Vagina (tissue), 2 donors: ENCODE data around the gene OPHN1. TPM values are rescaled to one million over a fixed set of nuclear protein-coding genes. Genes with fewer than 3 reads are reported as not detected.

Experiments used
- DNase-seq, 2 donors: peaks; one replicate each; pipeline ENCODE4 v3.0.0-alpha.2; 2017; ENCODE audit errors: extremely low spot score in 2 of 2
- H3K27ac ChIP-seq: fragments of 200-600 bp; sonication (generic); one replicate; pipeline ENCODE4 v1.5.1; 2019
- H3K27me3 ChIP-seq: fragments of 200-600 bp; sonication (generic); one replicate; pipeline ENCODE4 v1.5.1; 2019
- H3K36me3 ChIP-seq, 2 donors: fragments of 200-600 bp; sonication (generic); one replicate each; pipeline ENCODE4 v1.5.1; 2017 to 2019
- H3K4me1 ChIP-seq: fragments of 200-600 bp; sonication (generic); one replicate; pipeline ENCODE4 v1.5.1; 2019
- H3K4me3 ChIP-seq, 2 donors: fragments of 200-600 bp; sonication (generic); 1 replicate in 1 of 2; 2 replicates in 1 of 2; pipeline ENCODE4 v1.5.1; 2016 to 2019
- H3K9me3 ChIP-seq: fragments of 200-600 bp; sonication (generic); one replicate; pipeline ENCODE4 v1.5.1; 2019
- CTCF ChIP-seq, 3 experiments: fragments of 450-650 bp in 2 of 3; fragments of 200-600 bp in 1 of 3; sonication (generic) in 1 of 3; IDR thresholded peaks; one replicate each; pipeline ENCODE4 v1.5.1; 2017 to 2019; ENCODE audit warnings: antibody characterized with exemption in 3 of 3, mild to moderate bottlenecking in 2 of 3, moderate library complexity in 2 of 3
- POLR2A ChIP-seq, 2 donors: fragments of 450-650 bp; IDR thresholded peaks; one replicate each; pipeline ENCODE4 v1.6.1; 2017; ENCODE audit warnings: antibody characterized with exemption in 2 of 2, mild to moderate bottlenecking in 2 of 2, moderate library complexity in 2 of 2
- POLR2AphosphoS5 ChIP-seq, 2 donors: sonication (generic); formaldehyde crosslinking; IDR thresholded peaks; one replicate each; pipeline ENCODE4 v1.9.0; 2017; ENCODE audit warnings: antibody characterized with exemption in 2 of 2, mild to moderate bottlenecking in 2 of 2, low read depth in 1 of 2; ENCODE audit not compliant: insufficient read depth in 1 of 2
- intact Hi-C: fragments of 100-400 bp; cut with DNase I; formaldehyde crosslinking; loops from one replicate; pipeline ENCODE4 v1.15.1; 2023
- total RNA-seq: library from RNA; depleted of rRNA; stranded (reverse); fragments of >200 nt; gene quantifications from one replicate; pipeline ENCODE4 v1.2.3, GENCODE V29; 2016

OPHN1 gene
- total RNA-seq, 1 donor from 2014 or later, result 11.5 TPM

- no peak for DNase-seq
- H3K9me3 ChIP-seq, result no peaks in the 10 kb centered on the region
- H3K4me1 ChIP-seq, result no peaks in the 10 kb centered on the region
Observed at GRCh38 chrX:68261060-68261672, 172.1 kb downstream of the OPHN1 start.

GRCh38 chrX:68256990-68257389, 176.3 kb downstream of the OPHN1 start:
- Histone ChIP-seq H3K9me3 (no peaks in the 10 kb centered on the region), H3K36me3 (no peaks in the 10 kb centered on the region), H3K27ac (no peak overlapping the region), H3K27me3 (no peaks in the 10 kb centered on the region), H3K4me3 (no peak overlapping the region), H3K4me1 (no peaks in the 10 kb centered on the region)
- no peak for DNase-seq
- intact Hi-C loops, result no loop called here
- no peak for TF ChIP-seq POLR2A (IDR thresholded peaks at IDR 0.05)
- no peak for TF ChIP-seq POLR2AphosphoS5 (IDR thresholded peaks at IDR 0.05; ENCODE audit: insufficient read depth in 1 of 2, low read depth in 1 of 2)
- no peak for TF ChIP-seq CTCF (IDR thresholded peaks at IDR 0.05)

More at GRCh38 chrX:68261060-68261672, 172.1 kb downstream of the OPHN1 start:
- H3K4me3 ChIP-seq, result no peak overlapping the region
- H3K36me3 ChIP-seq, result no peaks in the 10 kb centered on the region
- intact Hi-C loops, result no loop called here
- H3K27ac ChIP-seq, result no peak overlapping the region
- H3K27me3 ChIP-seq, result no peaks in the 10 kb centered on the region
- TF ChIP-seq POLR2A (IDR thresholded peaks at IDR 0.05), result no peak
- TF ChIP-seq CTCF (IDR thresholded peaks at IDR 0.05), result no peak
- TF ChIP-seq POLR2AphosphoS5 (IDR thresholded peaks at IDR 0.05; ENCODE audit: insufficient read depth in 1 of 2, low read depth in 1 of 2), result no peak

GRCh38 chrX:68254738-68255645, 178.3 kb downstream of the OPHN1 start:
- Histone ChIP-seq H3K27ac (no peak overlapping the region), H3K36me3 (no peaks in the 10 kb centered on the region), H3K4me1 (peaks cover 8% of the 10 kb centered on the region), H3K9me3 (no peaks in the 10 kb centered on the region), H3K4me3 (no peak overlapping the region), H3K27me3 (no peaks in the 10 kb centered on the region)
- TF ChIP-seq CTCF (IDR thresholded peaks at IDR 0.05), result no peak
- TF ChIP-seq POLR2A (IDR thresholded peaks at IDR 0.05), result no peak
- no peak for TF ChIP-seq POLR2AphosphoS5 (IDR thresholded peaks at IDR 0.05; ENCODE audit: insufficient read depth in 1 of 2, low read depth in 1 of 2)
- no peak for DNase-seq
- intact Hi-C loops, result no loop called here

GRCh38 chrX:68252664-68253063, 180.6 kb downstream of the OPHN1 start:
- Histone ChIP-seq H3K27ac (no peak overlapping the region), H3K4me1 (peaks cover 8% of the 10 kb centered on the region), H3K4me3 (no peak overlapping the region), H3K27me3 (no peaks in the 10 kb centered on the region), H3K36me3 (no peaks in the 10 kb centered on the region), H3K9me3 (no peaks in the 10 kb centered on the region)
- TF ChIP-seq CTCF (IDR thresholded peaks at IDR 0.05) (no peak), POLR2A (IDR thresholded peaks at IDR 0.05) (no peak), POLR2AphosphoS5 (IDR thresholded peaks at IDR 0.05; ENCODE audit: insufficient read depth in 1 of 2, low read depth in 1 of 2) (no peak)
- intact Hi-C loops, result no loop called here
- DNase-seq, result no peak

GRCh38 chrX:68249903-68250302, 183.4 kb downstream of the OPHN1 start:
- Histone ChIP-seq H3K27me3 (no peaks in the 10 kb centered on the region), H3K4me3 (no peak overlapping the region), H3K36me3 (no peaks in the 10 kb centered on the region), H3K27ac (peak overlapping the region; percentile 2), H3K9me3 (no peaks in the 10 kb centered on the region), H3K4me1 (peaks cover 8% of the 10 kb centered on the region)
- TF ChIP-seq POLR2A (IDR thresholded peaks at IDR 0.05) (no peak), POLR2AphosphoS5 (IDR thresholded peaks at IDR 0.05; ENCODE audit: insufficient read depth in 1 of 2, low read depth in 1 of 2) (no peak), CTCF (IDR thresholded peaks at IDR 0.05) (no peak)
- intact Hi-C loops, result no loop called here
- DNase-seq, result no peak
